ENCODE measurements around the gene ZMIZ1. TPM values are rescaled to one million over a fixed set of nuclear protein-coding genes. Genes with fewer than 3 reads are reported as not detected.

ZMIZ1 gene
- total RNA-seq, 2 donors from 2014 or later: 27.2 to 42.2 TPM

GRCh38 chr10:79082631-79083596, 14.1 kb downstream of the ZMIZ1 start:
- Histone ChIP-seq H3K36me3 (replicated peaks in 1 of 2; ENCODE audit: insufficient read depth in 1 of 2, low read depth in 2 of 2) (no peaks in the 10 kb centered on the region), H3K27ac (peak overlapping the region; percentile 65 to 82 (median 74)), H3K4me3 (no peak overlapping the region), H3K4me1 (peaks cover 98% of the 10 kb centered on the region), H3K9me3 (no peaks in the 10 kb centered on the region), H3K27me3 (no peaks in the 10 kb centered on the region)
- TF ChIP-seq CTCF (IDR thresholded peaks at IDR 0.05) (no peak), POLR2A (IDR thresholded peaks at IDR 0.05) (no peak)
- DNase-seq: no peak
- intact Hi-C loops (cut with DNase I): no loop called here
- 64% methylated on average over 7 of the region's 8 CpGs for WGBS, 2 donors
- no peak for ATAC-seq

- H3K27me3 ChIP-seq: no peaks in the 10 kb centered on the region
- intact Hi-C loops (cut with DNase I): no loop called here
- peak overlapping the region; percentile 65 to 82 (median 74) for H3K27ac ChIP-seq
- 38 to 48% methylated on average over 8 to 9 of the region's 9 CpGs for WGBS, 2 donors
- H3K9me3 ChIP-seq: no peaks in the 10 kb centered on the region
- H3K4me3 ChIP-seq: no peak overlapping the region
- DNase-seq (peak; percentile 93 to 97 (median 95)), ATAC-seq (peak; percentile 85)
- H3K36me3 ChIP-seq (replicated peaks in 1 of 2; ENCODE audit: insufficient read depth in 1 of 2, low read depth in 2 of 2): no peaks in the 10 kb centered on the region
- TF ChIP-seq CTCF (IDR thresholded peaks at IDR 0.05) (no peak), POLR2A (IDR thresholded peaks at IDR 0.05) (peak in 1 of 3 donors; percentile 9)
- H3K4me1 ChIP-seq: peaks cover 98% of the 10 kb centered on the region
These were observed 15.5 kb downstream of the ZMIZ1 start for GRCh38 chr10:79084012-79084971.

- H3K27me3 ChIP-seq: no peaks in the 10 kb centered on the region
- peaks cover 98% of the 10 kb centered on the region for H3K4me1 ChIP-seq
- no peaks in the 10 kb centered on the region for H3K36me3 ChIP-seq (replicated peaks in 1 of 2; ENCODE audit: insufficient read depth in 1 of 2, low read depth in 2 of 2)
- 70 to 74% methylated on average over 3 to 13 of the region's 14 CpGs for WGBS, 2 donors
- no peak for DNase-seq
- no peak for TF ChIP-seq CTCF (IDR thresholded peaks at IDR 0.05)
- no peaks in the 10 kb centered on the region for H3K9me3 ChIP-seq
- no peak overlapping the region for H3K4me3 ChIP-seq
- intact Hi-C loops (cut with DNase I): no loop called here
- peak overlapping the region; percentile 36 to 82 (median 74) for H3K27ac ChIP-seq
- ATAC-seq: no peak
These were observed 16.3 kb downstream of the ZMIZ1 start for GRCh38 chr10:79084972-79085597.

GRCh38 chr10:79086822-79087221, 18.1 kb downstream of the ZMIZ1 start:
- H3K4me1 ChIP-seq: peaks cover 84% of the 10 kb centered on the region
- intact Hi-C loops (cut with DNase I): no loop called here
- ATAC-seq (no peak), DNase-seq (no peak)
- H3K36me3 ChIP-seq (replicated peaks in 1 of 2; ENCODE audit: insufficient read depth in 1 of 2, low read depth in 2 of 2): no peaks in the 10 kb centered on the region
- no peaks in the 10 kb centered on the region for H3K9me3 ChIP-seq
- no peak overlapping the region for H3K4me3 ChIP-seq
- TF ChIP-seq POLR2A (IDR thresholded peaks at IDR 0.05) (no peak), CTCF (IDR thresholded peaks at IDR 0.05) (no peak)
- H3K27ac ChIP-seq: peak overlapping the region; percentile 43 to 71 (median 59)
- H3K27me3 ChIP-seq: no peaks in the 10 kb centered on the region
- WGBS, 2 donors: 90 to 100% methylated on average over 2 of the region's 2 CpGs

Measured in body of pancreas (tissue), 4 donors.